GM10266 (cell line): Measurements from ENCODE around the gene SAMMSON.

Source experiments
- DNase-seq: peaks from one replicate; pipeline ENCODE4 v3.0.0; 2012; ENCODE audit errors: extremely low spot score
- TF ChIP-seq, protein P1 (sequence below): IDR thresholded peaks from 2 replicates; pipeline ENCODE4 v1.5.1; 2012; ENCODE audit warnings: mild to moderate bottlenecking, low read depth; ENCODE audit not compliant: control insufficient read depth, insufficient read depth; ENCODE audit errors: missing control alignments

The SAMMSON gene

DNA sequence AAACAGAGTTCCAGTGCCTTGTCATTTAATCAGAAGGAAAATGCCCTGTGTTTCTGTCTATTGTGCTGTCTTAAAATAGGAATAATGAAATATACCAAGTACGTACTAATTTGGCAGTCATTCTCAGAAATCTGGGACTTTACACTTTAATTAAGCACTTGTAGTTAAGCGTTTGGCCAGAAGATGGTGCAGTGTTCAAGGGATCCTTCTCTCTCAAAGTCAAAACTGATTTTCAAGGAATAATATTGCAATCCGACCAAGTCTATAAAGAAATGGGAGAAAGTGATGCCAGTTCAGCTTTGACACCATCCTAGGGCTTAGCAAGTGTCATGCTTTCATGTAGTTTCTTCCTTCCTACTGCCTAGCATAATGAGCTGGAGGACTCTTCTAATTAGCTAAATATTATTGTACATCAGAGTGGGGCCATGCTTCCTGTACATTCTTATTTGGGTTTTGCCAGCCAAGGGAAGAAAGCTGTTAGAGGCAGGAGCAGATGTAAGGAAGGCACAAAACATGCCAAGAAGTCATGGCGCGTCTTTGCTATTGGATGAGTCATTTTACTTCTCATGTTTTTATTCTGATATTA is 64.8 kb downstream of the SAMMSON start:
- TF ChIP-seq, protein P1, sequence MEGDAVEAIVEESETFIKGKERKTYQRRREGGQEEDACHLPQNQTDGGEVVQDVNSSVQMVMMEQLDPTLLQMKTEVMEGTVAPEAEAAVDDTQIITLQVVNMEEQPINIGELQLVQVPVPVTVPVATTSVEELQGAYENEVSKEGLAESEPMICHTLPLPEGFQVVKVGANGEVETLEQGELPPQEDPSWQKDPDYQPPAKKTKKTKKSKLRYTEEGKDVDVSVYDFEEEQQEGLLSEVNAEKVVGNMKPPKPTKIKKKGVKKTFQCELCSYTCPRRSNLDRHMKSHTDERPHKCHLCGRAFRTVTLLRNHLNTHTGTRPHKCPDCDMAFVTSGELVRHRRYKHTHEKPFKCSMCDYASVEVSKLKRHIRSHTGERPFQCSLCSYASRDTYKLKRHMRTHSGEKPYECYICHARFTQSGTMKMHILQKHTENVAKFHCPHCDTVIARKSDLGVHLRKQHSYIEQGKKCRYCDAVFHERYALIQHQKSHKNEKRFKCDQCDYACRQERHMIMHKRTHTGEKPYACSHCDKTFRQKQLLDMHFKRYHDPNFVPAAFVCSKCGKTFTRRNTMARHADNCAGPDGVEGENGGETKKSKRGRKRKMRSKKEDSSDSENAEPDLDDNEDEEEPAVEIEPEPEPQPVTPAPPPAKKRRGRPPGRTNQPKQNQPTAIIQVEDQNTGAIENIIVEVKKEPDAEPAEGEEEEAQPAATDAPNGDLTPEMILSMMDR = peak; percentile 60
- peak; percentile 6 for DNase-seq

DNA sequence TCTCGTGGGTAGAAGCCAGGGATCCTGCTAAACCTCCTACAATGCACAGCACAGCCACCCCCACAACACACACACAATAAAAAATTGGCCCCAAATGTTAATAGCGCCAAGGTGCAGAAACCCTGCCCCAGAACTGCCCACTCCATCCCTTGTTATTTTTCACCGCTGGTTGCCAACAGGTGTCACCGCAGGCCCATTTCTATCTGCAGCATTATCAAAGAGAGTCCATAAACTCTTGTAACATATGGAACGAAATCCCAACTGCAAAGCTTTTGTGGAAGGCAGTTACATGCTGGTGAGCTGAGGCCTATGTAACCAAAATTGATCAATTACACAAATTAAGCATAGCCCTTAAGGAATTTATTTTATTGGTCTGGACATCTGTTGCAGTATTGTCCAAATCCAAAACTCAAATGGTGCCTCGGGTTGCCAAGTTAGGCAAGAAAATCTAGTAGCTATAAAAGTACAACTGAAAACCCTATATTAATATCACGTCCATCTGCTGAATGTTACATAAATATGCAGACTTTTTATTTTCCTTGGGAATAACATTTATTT is 66.2 kb downstream of the SAMMSON start:
- TF ChIP-seq, protein P1 = peak; percentile 37
- DNase-seq = no peak

DNA sequence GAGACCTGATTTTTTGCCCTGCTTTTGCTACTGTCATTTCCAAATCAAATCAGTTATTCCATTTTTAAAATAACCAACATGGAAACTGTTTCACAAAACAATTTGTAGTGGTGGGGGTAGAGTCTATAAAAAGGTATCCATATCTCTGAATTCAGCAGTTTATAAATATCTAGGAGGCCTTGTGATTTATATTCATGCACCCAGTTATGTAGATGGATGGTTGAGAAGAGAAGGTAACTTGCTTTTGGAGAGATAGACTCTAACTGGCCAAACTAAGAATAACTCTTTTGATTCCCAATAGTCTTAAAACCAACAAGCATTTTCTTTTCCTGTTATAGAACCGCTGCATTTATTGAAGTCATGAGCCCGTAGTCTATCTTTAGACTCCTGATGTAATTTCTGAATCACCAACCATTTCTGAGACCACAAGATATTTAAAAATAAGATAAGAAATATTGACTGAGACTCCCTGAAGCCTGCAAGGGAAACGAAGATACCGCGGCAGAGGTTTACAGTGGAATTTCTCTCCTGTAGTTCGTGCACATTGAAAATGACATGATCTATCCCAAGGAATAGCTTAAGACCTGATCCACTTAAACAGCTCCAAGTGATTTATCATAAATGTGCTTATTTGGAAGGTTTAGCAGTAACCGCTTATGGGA is 68.5 kb downstream of the SAMMSON start:
- TF ChIP-seq, protein P1 = no peak
- DNase-seq = no peak

DNA sequence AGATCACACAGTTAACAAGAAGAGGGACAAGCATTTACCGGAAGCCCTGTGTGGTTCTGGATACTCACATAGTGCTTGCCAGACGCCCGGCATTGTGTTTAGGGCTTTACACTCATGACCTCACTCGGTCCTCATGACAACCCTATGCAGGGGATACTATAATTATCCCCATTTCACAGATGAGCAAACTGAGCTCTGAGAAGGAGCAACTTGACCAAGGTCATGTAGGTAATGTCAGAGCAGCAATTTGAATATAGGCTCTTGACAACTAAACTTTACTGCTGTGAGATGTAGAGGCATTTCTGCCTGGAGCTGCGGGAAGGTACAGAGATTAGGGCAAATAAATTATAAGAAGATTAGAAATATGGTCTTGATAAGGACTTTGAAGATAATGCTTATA is 70.0 kb downstream of the SAMMSON start:
- DNase-seq = no peak
- TF ChIP-seq, protein P1 = no peak

DNA sequence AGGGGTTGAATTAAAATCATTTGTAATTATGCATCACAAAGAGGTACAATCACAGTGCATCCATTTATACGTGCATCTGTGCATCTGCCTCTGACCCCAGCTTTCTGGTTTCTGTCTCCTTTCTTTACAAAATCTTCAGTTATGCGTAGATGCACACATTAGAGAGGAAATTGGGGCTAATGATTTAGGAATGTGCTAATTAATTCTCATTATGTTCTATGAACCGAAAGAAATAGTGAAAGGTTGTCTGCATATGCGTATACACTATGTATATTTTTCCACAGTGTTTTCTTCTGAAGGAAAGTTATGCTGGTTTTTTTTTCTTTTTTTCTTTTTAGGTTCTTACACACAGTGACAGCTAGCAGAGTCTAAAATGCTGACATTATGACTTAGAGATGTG is 71.6 kb downstream of the SAMMSON start:
- DNase-seq = no peak
- TF ChIP-seq, protein P1 = no peak

DNA sequence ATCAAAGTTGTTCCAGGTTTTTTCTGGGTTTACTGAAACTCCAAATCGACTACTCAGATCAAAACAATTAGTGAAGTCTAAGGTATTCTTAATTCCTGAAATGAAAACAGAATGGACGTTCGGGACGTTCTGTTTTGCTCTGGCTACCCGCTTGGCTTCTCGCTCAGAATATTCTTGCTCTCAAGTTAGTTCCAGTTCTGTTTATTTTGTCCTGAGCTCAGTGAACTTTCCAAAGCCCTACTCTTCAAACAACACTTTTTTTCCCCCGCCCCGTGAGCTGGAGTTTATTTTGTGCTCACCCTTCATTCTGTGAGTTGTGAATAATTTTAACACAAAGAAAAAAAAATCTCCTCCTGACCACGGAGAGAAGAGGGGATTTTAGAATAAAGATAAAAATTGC is 72.6 kb downstream of the SAMMSON start:
- TF ChIP-seq, protein P1 = no peak
- no peak for DNase-seq

DNA sequence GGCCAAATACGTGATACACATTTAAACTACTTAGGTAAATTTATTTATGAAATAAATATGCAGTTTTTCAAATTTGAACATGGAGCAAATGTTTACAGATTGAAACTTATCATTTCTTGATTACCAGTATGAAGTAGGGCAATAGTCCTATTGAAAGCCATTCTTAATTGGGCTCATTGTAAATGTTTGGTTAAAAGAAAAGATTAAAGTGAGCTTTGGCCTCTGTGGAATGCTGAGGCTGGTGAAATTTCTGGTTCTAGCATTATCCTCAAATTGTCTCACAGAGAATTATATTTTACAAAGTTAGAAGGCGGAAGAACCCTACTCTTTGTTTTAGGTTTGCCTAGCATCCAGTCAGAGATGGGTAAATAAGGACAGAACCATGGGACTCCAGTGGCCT is 73.2 kb downstream of the SAMMSON start:
- DNase-seq = no peak
- TF ChIP-seq, protein P1 = no peak
